A673 (cell line): ENCODE measurements around the gene RASD2. TPM values are rescaled to one million over a fixed set of nuclear protein-coding genes. Genes with fewer than 3 reads are reported as not detected.
A peak's percentile ranks its signal among the peaks of the same experiment; 100 is the strongest.

Experiments used
- BruUV-seq: library from RNA; stranded (reverse); fragments of 400-500 nt; replicated peaks from 2 replicates; lab custom pipeline; 2021; lab: Mats Ljungman, UMichigan
- CTCF ChIA-PET: fragments of 300-600 bp; sonication (Branson Sonifier 250); formaldehyde crosslinking; loops from one replicate; lab custom pipeline; 2022; ENCODE audit warnings: antibody characterized with exemption; lab: Charles Lee
- POLR2A ChIA-PET: fragments of 300-600 bp; sonication (Branson Sonifier 250); formaldehyde crosslinking; loops from one replicate; lab custom pipeline; 2022; ENCODE audit warnings: antibody characterized with exemption; ENCODE audit not compliant: low non-redundant PET; lab: Charles Lee
- DNase-seq: peaks from one replicate; pipeline ENCODE4 v3.0.0-alpha.2; 2015; ENCODE audit warnings: low spot score
- H3K27ac ChIP-seq: fragments of 200-600 bp; sonication (generic); 2 replicates; pipeline ENCODE4 v1.5.1; 2016; ENCODE audit warnings: mixed run types, low read depth, mild to moderate bottlenecking, mixed read lengths, antibody characterized with exemption, low read length; ENCODE audit not compliant: poor library complexity, severe bottlenecking
- H3K27me3 ChIP-seq: fragments of 200-600 bp; sonication (generic); replicated peaks from 2 replicates; pipeline ENCODE4 v1.6.1; 2017; ENCODE audit warnings: mixed run types, low read depth, mild to moderate bottlenecking, mixed read lengths, antibody characterized with exemption, low read length; ENCODE audit not compliant: insufficient read depth, poor library complexity
- H3K36me3 ChIP-seq: fragments of 200-600 bp; sonication (generic); 2 replicates; pipeline ENCODE4 v1.6.1; 2016; ENCODE audit warnings: mixed run types, mild to moderate bottlenecking, mixed read lengths, antibody characterized with exemption, low read length; ENCODE audit not compliant: insufficient read depth, poor library complexity, severe bottlenecking
- H3K4me1 ChIP-seq: fragments of 200-600 bp; sonication (generic); 2 replicates; pipeline ENCODE4 v1.6.1; 2017; ENCODE audit warnings: mixed run types, mild to moderate bottlenecking, mixed read lengths, antibody characterized with exemption, low read length; ENCODE audit not compliant: insufficient read depth, poor library complexity, severe bottlenecking
- H3K4me3 ChIP-seq: fragments of 200-600 bp; sonication (generic); 2 replicates; pipeline ENCODE4 v1.5.1; 2016; ENCODE audit warnings: low read depth, mixed run types, mild to moderate bottlenecking, mixed read lengths, low read length; ENCODE audit not compliant: poor library complexity, severe bottlenecking
- H3K9me3 ChIP-seq: fragments of 200-600 bp; sonication (generic); 2 replicates; pipeline ENCODE4 v1.6.1; 2016; ENCODE audit warnings: mixed run types, low read depth, mild to moderate bottlenecking, mixed read lengths, antibody characterized with exemption, low read length; ENCODE audit not compliant: poor library complexity, severe bottlenecking
- EZH2 ChIP-seq: fragments of 200-600 bp; sonication (generic); IDR thresholded peaks from 2 replicates; pipeline ENCODE4 v1.6.1; 2017; ENCODE audit warnings: borderline replicate concordance, low read depth, mild to moderate bottlenecking, mixed read lengths, antibody characterized with exemption, low read length; ENCODE audit not compliant: poor library complexity, severe bottlenecking
- intact Hi-C: fragments of 100-400 bp; cut with micrococcal nuclease; formaldehyde crosslinking; loops from one replicate; pipeline ENCODE4 v1.10.0; 2022; ENCODE audit not compliant: unreplicated experiment
- total RNA-seq: library from RNA; stranded (reverse); gene quantifications from 2 replicates; pipeline ENCODE4 v1.2.3, GENCODE V29; 2021
- TF ChIP-seq, protein P1 (sequence below): fragments of 300-800, 200-600 bp; sonication (generic); conservative IDR thresholded peaks from 2 replicates; pipeline ENCODE4 v1.5.1; 2017; ENCODE audit warnings: low read depth, mild to moderate bottlenecking, antibody characterized with exemption, low read length, moderate library complexity, mixed read lengths

Gene RASD2
- total RNA-seq, 1 experiment from 2014 or later, result 1.3 TPM

DNA sequence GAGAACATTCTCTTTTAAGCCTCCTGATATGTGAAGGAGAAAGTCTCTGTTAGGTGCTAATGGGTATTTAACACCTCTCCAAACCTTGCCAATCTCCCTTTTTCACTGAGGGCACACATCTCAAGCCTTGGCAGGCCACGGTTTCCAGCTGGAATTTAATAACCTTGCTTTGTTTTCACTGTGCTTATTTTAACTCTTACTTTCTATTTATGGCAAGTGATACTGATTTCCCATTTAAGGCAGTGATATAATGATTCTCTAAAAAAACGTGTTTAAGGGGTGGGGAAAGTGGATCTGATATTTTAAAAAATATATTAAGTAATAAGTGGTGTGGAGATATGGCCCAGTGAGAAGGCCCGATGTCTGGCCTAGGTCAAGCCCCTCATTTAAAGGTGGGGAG, 1.1 kb upstream of the RASD2 start:
- no peak for TF ChIP-seq EZH2
- TF ChIP-seq, protein P1, sequence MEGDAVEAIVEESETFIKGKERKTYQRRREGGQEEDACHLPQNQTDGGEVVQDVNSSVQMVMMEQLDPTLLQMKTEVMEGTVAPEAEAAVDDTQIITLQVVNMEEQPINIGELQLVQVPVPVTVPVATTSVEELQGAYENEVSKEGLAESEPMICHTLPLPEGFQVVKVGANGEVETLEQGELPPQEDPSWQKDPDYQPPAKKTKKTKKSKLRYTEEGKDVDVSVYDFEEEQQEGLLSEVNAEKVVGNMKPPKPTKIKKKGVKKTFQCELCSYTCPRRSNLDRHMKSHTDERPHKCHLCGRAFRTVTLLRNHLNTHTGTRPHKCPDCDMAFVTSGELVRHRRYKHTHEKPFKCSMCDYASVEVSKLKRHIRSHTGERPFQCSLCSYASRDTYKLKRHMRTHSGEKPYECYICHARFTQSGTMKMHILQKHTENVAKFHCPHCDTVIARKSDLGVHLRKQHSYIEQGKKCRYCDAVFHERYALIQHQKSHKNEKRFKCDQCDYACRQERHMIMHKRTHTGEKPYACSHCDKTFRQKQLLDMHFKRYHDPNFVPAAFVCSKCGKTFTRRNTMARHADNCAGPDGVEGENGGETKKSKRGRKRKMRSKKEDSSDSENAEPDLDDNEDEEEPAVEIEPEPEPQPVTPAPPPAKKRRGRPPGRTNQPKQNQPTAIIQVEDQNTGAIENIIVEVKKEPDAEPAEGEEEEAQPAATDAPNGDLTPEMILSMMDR, result no peak
- H3K9me3 ChIP-seq, result no peaks in the 10 kb centered on the region
- CTCF ChIA-PET, result interaction anchor here (1.2 kb wide), 1 partner anchor 58 kb away, joined by 3 read pairs; no protein-coding TSS in a partner anchor
- DNase-seq, result no peak
- H3K27ac ChIP-seq, result no peak overlapping the region
- peaks cover 45% of the 10 kb centered on the region for H3K4me1 ChIP-seq
- no peaks in the 10 kb centered on the region for H3K36me3 ChIP-seq
- no TSS peak for BruUV-seq
- H3K27me3 ChIP-seq, result no peaks in the 10 kb centered on the region
- no peak overlapping the region for H3K4me3 ChIP-seq
- POLR2A ChIA-PET, result no interaction called here
- intact Hi-C loops, result no loop called here

DNA sequence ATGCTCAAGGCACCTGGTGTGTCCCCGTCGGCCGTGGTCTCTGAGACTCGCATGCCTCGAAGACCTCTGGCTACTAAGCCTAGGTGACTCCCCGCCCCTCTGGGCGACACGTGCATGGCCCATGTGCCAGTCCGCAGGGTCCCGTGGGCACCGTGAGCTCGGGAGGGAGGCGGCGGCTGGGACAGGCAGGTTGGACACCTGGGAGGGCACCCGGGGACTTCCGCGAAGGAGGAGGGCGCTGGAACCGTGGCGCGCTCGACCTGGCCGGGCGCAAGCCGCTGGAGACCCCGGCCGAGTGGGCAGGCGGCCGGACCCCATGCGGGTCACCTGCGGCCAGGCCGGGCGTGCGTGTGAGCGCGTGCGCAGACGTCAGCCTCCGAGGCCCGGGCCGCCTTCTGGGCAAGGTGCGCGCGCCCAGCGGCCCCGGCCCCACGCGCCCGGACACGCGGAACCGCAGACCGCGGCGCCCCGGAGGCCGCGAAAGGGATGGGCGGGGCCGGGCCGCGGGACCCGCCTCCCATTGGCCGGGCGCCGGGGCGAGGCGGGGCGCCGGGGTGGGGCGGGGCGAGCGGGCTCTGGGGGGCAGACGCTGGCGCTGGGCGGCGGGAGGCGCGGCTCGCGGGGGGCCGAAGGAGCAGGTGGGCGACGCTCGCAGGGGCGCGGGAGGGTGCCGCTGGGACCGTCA, 579 bp upstream of the RASD2 start:
- Histone ChIP-seq H3K27me3 (no peaks in the 10 kb centered on the region), H3K4me1 (peaks cover 45% of the 10 kb centered on the region), H3K9me3 (no peaks in the 10 kb centered on the region), H3K36me3 (no peaks in the 10 kb centered on the region), H3K4me3 (peak overlapping the region; percentile 54), H3K27ac (peak overlapping the region; percentile 21)
- intact Hi-C loops, result no loop called here
- POLR2A ChIA-PET, result no interaction called here
- TF ChIP-seq, protein P1, result no peak
- no peak for TF ChIP-seq EZH2
- CTCF ChIA-PET, result interaction anchor here (0.6 to 1.2 kb wide), 3 partner anchors 15 to 71 kb away, joined by 3 to 7 read pairs (median 5); no protein-coding TSS in a partner anchor
- DNase-seq, result peak; percentile 63
- no TSS peak for BruUV-seq

DNA sequence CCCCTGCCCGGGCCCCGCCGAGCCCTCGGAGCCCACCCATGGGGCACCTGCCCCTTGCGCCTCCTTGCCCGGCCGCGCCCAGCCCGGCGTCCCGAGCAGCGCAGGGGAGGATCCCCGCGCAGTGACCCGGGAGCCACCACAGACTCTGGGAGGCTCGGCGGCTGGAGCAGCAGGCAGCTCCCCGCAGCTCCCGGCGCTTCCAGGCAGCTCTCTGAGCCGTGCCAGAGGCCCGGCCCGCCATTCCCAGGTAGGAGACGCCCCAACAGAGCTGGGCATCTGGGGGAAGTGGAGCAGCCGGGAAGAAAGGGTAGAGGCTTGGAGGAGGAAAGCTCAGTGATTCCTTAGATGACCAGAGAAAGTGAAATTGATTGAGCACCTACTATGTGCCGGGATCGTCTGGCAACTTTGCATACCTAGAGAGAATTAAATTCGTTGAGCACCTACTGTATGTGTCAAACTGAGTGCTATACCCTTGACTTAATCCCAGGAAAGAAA, 670 bp downstream of the RASD2 start:
- Histone ChIP-seq H3K9me3 (no peaks in the 10 kb centered on the region), H3K4me3 (peak overlapping the region; percentile 54), H3K4me1 (peaks cover 45% of the 10 kb centered on the region), H3K36me3 (no peaks in the 10 kb centered on the region), H3K27me3 (no peaks in the 10 kb centered on the region), H3K27ac (no peak overlapping the region)
- intact Hi-C loops, result no loop called here
- ChIA-PET POLR2A (no interaction called here), CTCF (interaction anchor here (1.1 kb wide), 1 partner anchor 17 kb away, joined by 5 read pairs; no protein-coding TSS in a partner anchor)
- no peak for DNase-seq
- BruUV-seq, result no TSS peak
- TF ChIP-seq, protein P1, result no peak
- no peak for TF ChIP-seq EZH2
